Medulla oblongata (tissue), 1 donor: ENCODE data around the gene PCDHB4.
A peak's percentile ranks its signal among the peaks of the same experiment; 100 is the strongest.
"Not testable (repeated sequence)": the region's sequence is repeated elsewhere in the genome, so short reads cannot be mapped to it uniquely, and the experiment has no call there.

Experiments used
- DNase-seq: peaks from one replicate; pipeline ENCODE4 v3.0.0-alpha.2; 2015; ENCODE audit errors: extremely low spot score

The PCDHB4 gene

GRCh38 chr5:141150224-141150992 lies 28.8 kb downstream of the PCDHB4 start:
- no peak for DNase-seq

GRCh38 chr5:141150993-141151325 lies 29.3 kb downstream of the PCDHB4 start:
- DNase-seq, result no peak

GRCh38 chr5:141151632-141152031 lies 30.0 kb downstream of the PCDHB4 start:
- not testable (repeated sequence) for DNase-seq

GRCh38 chr5:141152096-141152495 lies 30.5 kb downstream of the PCDHB4 start:
- not testable (repeated sequence) for DNase-seq

- peak; percentile 8 for DNase-seq
These were observed 34.1 kb downstream of the PCDHB4 start for GRCh38 chr5:141155540-141156374.

- DNase-seq, result not testable (repeated sequence)
These were observed 35.7 kb downstream of the PCDHB4 start for GRCh38 chr5:141157356-141157755.

GRCh38 chr5:141157901-141158300 lies 36.3 kb downstream of the PCDHB4 start:
- not testable (repeated sequence) for DNase-seq

- DNase-seq, result peak; percentile 62
These were observed 51.0 kb downstream of the PCDHB4 start, which contains the start of gene PCDHB7 for GRCh38 chr5:141172381-141173204. TSS of gene PCDHB7 (plus strand) at chr5:141172644. CDS start at chr5:141172836, 192 bp downstream.

- DNase-seq, result not testable (repeated sequence)
These were observed 52.9 kb downstream of the PCDHB4 start for GRCh38 chr5:141174291-141175104.
